T-cell (primary cell): ENCODE results near the gene COPZ2. TPM values are rescaled to one million over a fixed set of nuclear protein-coding genes. Genes with fewer than 3 reads are reported as not detected.

Source experiments
- ATAC-seq, 4 experiments: fragments of 200-7000 bp in 3 of 4; fragments of 150-1000 bp in 1 of 4; cut with Tn5 transposase; replicated peaks in 1 of 4; 1 replicate in 3 of 4; 2 replicates in 1 of 4; pipeline ENCODE4 v1.10.0; 2021; ENCODE audit warnings: moderate library complexity in 3 of 4, mild to moderate bottlenecking in 2 of 4, moderate number of reproducible peaks in 1 of 4
- CTCF ChIA-PET, 2 donors: fragments of 300-600 bp; sonication (Branson Sonifier 250); formaldehyde crosslinking; loops; one replicate each; lab custom pipeline; 2022; ENCODE audit warnings: antibody characterized with exemption in 2 of 2; lab: Charles Lee
- POLR2A ChIA-PET, 2 donors: fragments of 300-600 bp; sonication (Branson Sonifier 250); formaldehyde crosslinking; loops; one replicate each; lab custom pipeline; 2022; ENCODE audit warnings: antibody characterized with exemption in 2 of 2; lab: Charles Lee
- DNase-seq, 35 experiments: peaks; one replicate each; pipeline versions ENCODE4 v3.0.0 to v3.0.0-alpha.2; 2013 to 2023
- H3K27ac ChIP-seq: one replicate; pipeline ENCODE4 v1.5.1; 2013; ENCODE audit warnings: low read length
- H3K27me3 ChIP-seq, 2 experiments: replicated peaks in 1 of 2; 1 replicate in 1 of 2; 2 replicates in 1 of 2; pipeline versions ENCODE4 v1.6.1 to v1.7.0; 2013; ENCODE audit warnings: low read length in 1 of 2, mixed read lengths in 1 of 2; ENCODE audit not compliant: control insufficient read depth in 2 of 2, insufficient read depth in 2 of 2; ENCODE audit errors: extremely low read depth in 1 of 2
- H3K36me3 ChIP-seq, 2 donors: 1 replicate in 1 of 2; 2 replicates in 1 of 2; pipeline versions ENCODE4 v1.6.1 to v1.7.0; 2013; ENCODE audit warnings: low read length in 1 of 2; ENCODE audit not compliant: control insufficient read depth in 2 of 2, insufficient read depth in 1 of 2; ENCODE audit errors: extremely low read depth in 1 of 2
- H3K4me1 ChIP-seq, 2 experiments: 1 replicate in 1 of 2; 2 replicates in 1 of 2; pipeline versions ENCODE4 v1.6.1 to v1.7.0; 2013; ENCODE audit warnings: low read length in 2 of 2, mixed read lengths in 1 of 2; ENCODE audit not compliant: insufficient read depth in 2 of 2, control insufficient read depth in 1 of 2; ENCODE audit errors: extremely low read depth in 1 of 2
- H3K4me3 ChIP-seq, 2 donors: 1 replicate in 1 of 2; 2 replicates in 1 of 2; pipeline versions ENCODE4 v1.5.1 to v1.7.0; 2013; ENCODE audit warnings: mild to moderate bottlenecking in 2 of 2, low read length in 1 of 2, moderate library complexity in 1 of 2; ENCODE audit not compliant: control insufficient read depth in 1 of 2; ENCODE audit errors: extremely low read depth in 1 of 2
- H3K9me3 ChIP-seq: 2 replicates; pipeline ENCODE4 v1.7.0; 2013
- H3K27ac Mint-ChIP-seq, 2 donors: one replicate each; pipeline ENCODE4 v1.8.0; 2020 to 2021; ENCODE audit warnings: mild to moderate bottlenecking in 2 of 2, mixed read lengths in 2 of 2
- H3K27me3 Mint-ChIP-seq, 2 donors: one replicate each; pipeline ENCODE4 v1.8.0; 2021 to 2022; ENCODE audit warnings: mixed read lengths in 2 of 2
- H3K36me3 Mint-ChIP-seq: one replicate; pipeline ENCODE4 v1.8.0; 2021; ENCODE audit warnings: mixed read lengths
- H3K4me1 Mint-ChIP-seq, 3 donors: one replicate each; pipeline ENCODE4 v1.8.0; 2020 to 2022; ENCODE audit warnings: mixed read lengths in 3 of 3, mild to moderate bottlenecking in 1 of 3
- H3K4me3 Mint-ChIP-seq, 3 donors: one replicate each; pipeline ENCODE4 v1.8.0; 2020 to 2022; ENCODE audit warnings: mild to moderate bottlenecking in 3 of 3, mixed read lengths in 3 of 3, moderate library complexity in 3 of 3
- H3K9me3 Mint-ChIP-seq, 3 donors: one replicate each; pipeline ENCODE4 v1.8.0; 2020 to 2022; ENCODE audit warnings: mixed read lengths in 3 of 3
- WGBS: methylation state at CpG from one replicate; pipeline ENCODE4 v1.1.5; 2013; ENCODE audit warnings: missing lambda C conversion rate; ENCODE audit not compliant: insufficient coverage; 5-methylcytosine and 5-hydroxymethylcytosine counted together
- total RNA-seq, 35 experiments: library from RNA in 6 of 35; stranded (reverse) in 6 of 35; fragments of 120-200 nt in 1 of 35; gene quantifications; one replicate each; pipeline versions ENCODE4 v1.2.1 to v1.2.4 and lab custom pipeline; 2013 to 2026

Gene COPZ2
- total RNA-seq, 5 donors from 2014 or later (not counting 1 experiment from before 2014, with no cell fraction given): 1.2 to 2.6 (median 1.9) TPM

GRCh38 chr17:47998044-47998443 is 39.6 kb downstream of the COPZ2 start:
- POLR2A ChIA-PET: interaction anchor here in 1 of 2 donors (0.6 kb wide), 1 partner anchor 10 kb away, joined by 3 read pairs; no protein-coding TSS in a partner anchor
- Mint-ChIP-seq H3K27ac (no peak overlapping the region), H3K27me3 (peaks cover 3 to 6% of the 10 kb centered on the region in 2 donors), H3K36me3 (no peaks in the 10 kb centered on the region), H3K4me3 (no peak overlapping the region), H3K4me1 (peaks cover 0 to 5% (median 1%) of the 10 kb centered on the region in 3 donors), H3K9me3 (no peaks in the 10 kb centered on the region)
- WGBS: no CpG with 5 or more reads among the region's 7 CpGs
- Histone ChIP-seq H3K27me3 (peaks cover 0 to 30% of the 10 kb centered on the region in 2 experiments), H3K27ac (no peak overlapping the region), H3K36me3 (no peaks in the 10 kb centered on the region), H3K4me1 (no peaks in the 10 kb centered on the region), H3K9me3 (no peaks in the 10 kb centered on the region), H3K4me3 (no peak overlapping the region)
- ATAC-seq (no peak), DNase-seq (no peak)
- CTCF ChIA-PET: no interaction called here

- Histone ChIP-seq H3K4me3 (no peak overlapping the region), H3K36me3 (no peaks in the 10 kb centered on the region), H3K9me3 (no peaks in the 10 kb centered on the region), H3K27ac (no peak overlapping the region), H3K4me1 (no peaks in the 10 kb centered on the region), H3K27me3 (peaks cover 0 to 30% of the 10 kb centered on the region in 2 experiments)
- ATAC-seq (no peak), DNase-seq (no peak)
- ChIA-PET CTCF (no interaction called here), POLR2A (no interaction called here)
- Mint-ChIP-seq H3K27me3 (peaks cover 2 to 3% of the 10 kb centered on the region in 2 donors), H3K9me3 (no peaks in the 10 kb centered on the region), H3K4me3 (no peak overlapping the region), H3K36me3 (no peaks in the 10 kb centered on the region), H3K27ac (no peak overlapping the region), H3K4me1 (peaks cover 0 to 5% (median 1%) of the 10 kb centered on the region in 3 donors)
- 80% methylated on average over 1 of the region's 7 CpGs for WGBS
Observed at GRCh38 chr17:47997586-47997985, 40.0 kb downstream of the COPZ2 start.

- Mint-ChIP-seq H3K27me3 (peaks cover 0 to 3% of the 10 kb centered on the region in 2 donors), H3K9me3 (no peaks in the 10 kb centered on the region), H3K27ac (no peak overlapping the region), H3K4me1 (peaks cover 0 to 5% (median 1%) of the 10 kb centered on the region in 3 donors), H3K4me3 (no peak overlapping the region), H3K36me3 (no peaks in the 10 kb centered on the region)
- no peak for DNase-seq
- Histone ChIP-seq H3K27me3 (peaks cover 0 to 28% of the 10 kb centered on the region in 2 experiments), H3K4me1 (no peaks in the 10 kb centered on the region), H3K27ac (no peak overlapping the region), H3K36me3 (no peaks in the 10 kb centered on the region), H3K9me3 (no peaks in the 10 kb centered on the region), H3K4me3 (no peak overlapping the region)
- POLR2A ChIA-PET: no interaction called here
- WGBS: 82% methylated on average over 5 of the region's 9 CpGs
- CTCF ChIA-PET: no interaction called here
- no peak for ATAC-seq
Observed at GRCh38 chr17:47996201-47996600, 41.4 kb downstream of the COPZ2 start.

- no peak overlapping the region for H3K4me3 Mint-ChIP-seq
- H3K9me3 Mint-ChIP-seq: no peaks in the 10 kb centered on the region
- Histone ChIP-seq H3K9me3 (no peaks in the 10 kb centered on the region), H3K27ac (no peak overlapping the region), H3K4me1 (no peaks in the 10 kb centered on the region), H3K27me3 (peaks cover 0 to 33% of the 10 kb centered on the region in 2 experiments), H3K36me3 (no peaks in the 10 kb centered on the region), H3K4me3 (no peak overlapping the region)
- H3K36me3 Mint-ChIP-seq: no peaks in the 10 kb centered on the region
- ATAC-seq: no peak
- ChIA-PET POLR2A (no interaction called here), CTCF (no interaction called here)
- H3K4me1 Mint-ChIP-seq: peaks cover 0 to 5% (median 1%) of the 10 kb centered on the region in 3 donors
- no peak overlapping the region for H3K27ac Mint-ChIP-seq
- 79% methylated on average over 11 of the region's 13 CpGs for WGBS
- DNase-seq: no peak
- peaks cover 0 to 3% of the 10 kb centered on the region in 2 donors for H3K27me3 Mint-ChIP-seq
Observed at GRCh38 chr17:47995241-47995935, 42.2 kb downstream of the COPZ2 start.

- ChIA-PET POLR2A (no interaction called here), CTCF (no interaction called here)
- H3K36me3 Mint-ChIP-seq: no peaks in the 10 kb centered on the region
- H3K9me3 Mint-ChIP-seq: no peaks in the 10 kb centered on the region
- no peak overlapping the region for H3K4me3 ChIP-seq
- no peak overlapping the region for H3K27ac ChIP-seq
- peaks cover 0 to 33% of the 10 kb centered on the region in 2 experiments for H3K27me3 ChIP-seq
- no peak overlapping the region for H3K27ac Mint-ChIP-seq
- H3K9me3 ChIP-seq: no peaks in the 10 kb centered on the region
- no peak overlapping the region for H3K4me3 Mint-ChIP-seq
- no peaks in the 10 kb centered on the region for H3K36me3 ChIP-seq
- peaks cover 0 to 3% of the 10 kb centered on the region in 2 donors for H3K27me3 Mint-ChIP-seq
- peaks cover 0 to 4% (median 3%) of the 10 kb centered on the region in 3 donors for H3K4me1 Mint-ChIP-seq
- DNase-seq: no peak
- H3K4me1 ChIP-seq: no peaks in the 10 kb centered on the region
- 71% methylated on average over 2 of the region's 4 CpGs for WGBS
- no peak for ATAC-seq
Observed at GRCh38 chr17:47994724-47995123, 42.9 kb downstream of the COPZ2 start.

GRCh38 chr17:47993964-47994363 is 43.6 kb downstream of the COPZ2 start:
- ChIA-PET CTCF (no interaction called here), POLR2A (no interaction called here)

More at GRCh38 chr17:47993964-47994363, 43.6 kb downstream of the COPZ2 start:
- H3K4me1 Mint-ChIP-seq: peaks cover 0 to 5% (median 0%) of the 10 kb centered on the region in 3 donors
- no peaks in the 10 kb centered on the region for H3K9me3 ChIP-seq
- H3K27me3 ChIP-seq: peaks cover 0 to 33% of the 10 kb centered on the region in 2 experiments
- H3K4me1 ChIP-seq: no peaks in the 10 kb centered on the region
- H3K4me3 ChIP-seq: no peak overlapping the region
- DNase-seq (no peak), ATAC-seq (no peak)
- H3K27ac ChIP-seq: no peak overlapping the region
- H3K9me3 Mint-ChIP-seq: no peaks in the 10 kb centered on the region
- no peak overlapping the region for H3K4me3 Mint-ChIP-seq
- WGBS: no CpG with 5 or more reads among the region's 5 CpGs
- H3K27me3 Mint-ChIP-seq: peaks cover 0 to 3% of the 10 kb centered on the region in 2 donors
- H3K36me3 ChIP-seq: no peaks in the 10 kb centered on the region
- H3K36me3 Mint-ChIP-seq: no peaks in the 10 kb centered on the region
- H3K27ac Mint-ChIP-seq: no peak overlapping the region
